Measurements from ENCODE around the gene ZBTB21. TPM values are rescaled to one million over a fixed set of nuclear protein-coding genes. Genes with fewer than 3 reads are reported as not detected.

Gene ZBTB21
- total and polyA plus RNA-seq, 2 of the 8 experiments (the other 6 are each of a cell fraction or from before 2014, with no cell fraction given): 3.9 to 17.8 TPM

- Histone ChIP-seq H4K91ac (replicated peaks; ENCODE audit: insufficient read length, low read length) (no peak overlapping the region), H3K18ac (ENCODE audit: extremely low read depth, low read length) (no peak overlapping the region), H3K27me3 (replicated peaks in 1 of 4; ENCODE audit: control insufficient read depth in 3 of 4, extremely low read depth in 1 of 4, insufficient read depth in 3 of 4, low read length in 3 of 4) (no peaks in the 10 kb centered on the region), H2BK5ac (ENCODE audit: low read depth, low read length) (no peak overlapping the region), H2BK120ac (replicated peaks; ENCODE audit: low read depth, low read length) (no peak overlapping the region), H4K8ac (ENCODE audit: extremely low read depth, insufficient read depth, low read length) (no peak overlapping the region), H3K9me3 (ENCODE audit: insufficient read depth in 2 of 2, low read depth in 1 of 2, low read length in 1 of 2) (no peaks in the 10 kb centered on the region), H2AFZ (ENCODE audit: low read length) (no peak overlapping the region), H3K36me3 (ENCODE audit: control insufficient read depth in 2 of 4, insufficient read depth in 4 of 4, low read length in 3 of 4) (no peaks in the 10 kb centered on the region), H2BK12ac (ENCODE audit: low read depth, low read length) (no peak overlapping the region), H3K56ac (replicated peaks; ENCODE audit: insufficient read length, low read depth, low read length) (no peak overlapping the region), H2AK5ac (ENCODE audit: low read depth, low read length) (no peak overlapping the region), H3K79me2 (ENCODE audit: control insufficient read depth in 1 of 2, insufficient read depth in 2 of 2, low read length in 2 of 2) (no peaks in the 10 kb centered on the region), H3K4me2 (ENCODE audit: insufficient read depth in 1 of 2, low read depth in 2 of 2, low read length in 2 of 2) (no peak overlapping the region), H3K4ac (replicated peaks; ENCODE audit: insufficient read length, low read depth, low read length) (no peak overlapping the region), H2BK20ac (ENCODE audit: low read length) (no peak overlapping the region), H3K79me1 (ENCODE audit: low read depth, low read length) (no peaks in the 10 kb centered on the region), H3K23ac (ENCODE audit: insufficient read length) (no peak overlapping the region), H2BK15ac (ENCODE audit: low read length) (no peak overlapping the region), H3K4me1 (replicated peaks in 1 of 4; ENCODE audit: control insufficient read depth in 3 of 4, insufficient read depth in 4 of 4, low read length in 3 of 4) (peaks cover 0 to 5% (median 0%) of the 10 kb centered on the region in 4 experiments; a peak in 3 of 7 replicates), H3K27ac (ENCODE audit: low read depth, low read length) (no peak overlapping the region), H3K4me3 (ENCODE audit: extremely low read depth in 1 of 4, insufficient read depth in 2 of 4, low read depth in 3 of 4, low read length in 4 of 4) (no peak overlapping the region), H3K9ac (replicated peaks in 1 of 4; ENCODE audit: extremely low read depth in 1 of 4, low read depth in 3 of 4, low read length in 3 of 4) (no peak overlapping the region), H4K5ac (ENCODE audit: insufficient read length, low read depth, low read length) (no peak overlapping the region), H3K23me2 (ENCODE audit: low read depth, low read length) (no peaks in the 10 kb centered on the region), H4K20me1 (replicated peaks in 1 of 2; ENCODE audit: control insufficient read depth in 1 of 2, insufficient read depth in 2 of 2, low read length in 2 of 2) (no peaks in the 10 kb centered on the region), H3K14ac (ENCODE audit: insufficient read length) (no peak overlapping the region)
- POLR2A ChIA-PET (ENCODE audit: partially characterized antibody): no interaction called here
- DNase-seq (ENCODE audit: low read depth in 1 of 2, low spot score in 2 of 2) (no peak), FAIRE-seq (no peak)
- TF ChIP-seq KDM1A (IDR thresholded peaks at IDR 0.05; ENCODE audit: borderline replicate concordance, low read length): no peak
- TF ChIP-seq ASH2L (IDR thresholded peaks at IDR 0.05; ENCODE audit: low read length): no peak
- TF ChIP-seq RAD21 (IDR thresholded peaks at IDR 0.05 in 1 of 2, conservative IDR thresholded peaks at IDR 0.05 in 1 of 2; ENCODE audit: low read depth in 2 of 2, low read length in 2 of 2): no peak
- no peak for TF ChIP-seq BACH1 (IDR thresholded peaks at IDR 0.05; ENCODE audit: low read length)
- no peak for TF ChIP-seq HDAC2 (IDR thresholded peaks at IDR 0.05; ENCODE audit: borderline replicate concordance in 1 of 2, low read depth in 2 of 2, low read length in 2 of 2)
- TF ChIP-seq SIX5 (IDR thresholded peaks at IDR 0.05; ENCODE audit: low read depth, low read length): no peak
- no peak for TF ChIP-seq KDM4A (IDR thresholded peaks at IDR 0.05; ENCODE audit: low read depth, low read length, severe bottlenecking)
- TF ChIP-seq JUND (IDR thresholded peaks at IDR 0.05; ENCODE audit: low read length): no peak
- no peak for TF ChIP-seq RFX5 (IDR thresholded peaks at IDR 0.05; ENCODE audit: borderline replicate concordance, low read depth, low read length)
- no peak for TF ChIP-seq CBX5 (IDR thresholded peaks at IDR 0.05; ENCODE audit: low read depth, low read length)
- TF ChIP-seq SUZ12 (IDR thresholded peaks at IDR 0.05; ENCODE audit: low read length): no peak
- 89% methylated on average over 6 of the region's 6 CpGs; no CpG with 5 or more reads in 1 of the 2 experiments for WGBS, 2 experiments (ENCODE audit: extremely low coverage in 1 of 2, insufficient coverage in 1 of 2, insufficient read length in 1 of 2, insufficient replicate concordance in 2 of 2, low coverage in 1 of 2, low lambda C conversion rate in 2 of 2, missing lambda C conversion rate in 1 of 2)
- CTCF ChIA-PET (ENCODE audit: partially characterized antibody): interaction anchor here (0.6 to 1.1 kb wide), 2 partner anchors 136 to 515 kb away, joined by 3 to 7 read pairs; no protein-coding TSS in a partner anchor
Measured at GRCh38 chr21:41971891-41972290, 38.3 kb downstream of the ZBTB21 start.
